Activated naive CD4-positive, alpha-beta T cell treated with anti-CD3 and anti-CD28 coated beads, Interleukin-2, amount 10 ng/mL, durations not matched to agents 7 days and 5 days (primary cell): Measurements from ENCODE around the gene SLC16A1.
"Not testable (repeated sequence)": the region's sequence is repeated elsewhere in the genome, so short reads cannot be mapped to it uniquely, and the experiment has no call there.

ENCODE experiments used
- CTCF ChIA-PET: fragments of 350-600 bp; sonication (Branson Sonifier 250); formaldehyde crosslinking; loops from one replicate; lab custom pipeline; 2021; ENCODE audit warnings: antibody characterized with exemption; lab: Charles Lee
- DNase-seq: peaks from one replicate; pipeline ENCODE4 v3.0.0-alpha.2; 2020
- H3K27ac Mint-ChIP-seq: one replicate; pipeline ENCODE4 v1.8.0; 2021; ENCODE audit warnings: mild to moderate bottlenecking, moderate library complexity, mixed read lengths
- H3K27me3 Mint-ChIP-seq: one replicate; pipeline ENCODE4 v1.8.0; 2021; ENCODE audit warnings: mild to moderate bottlenecking, mixed read lengths
- H3K36me3 Mint-ChIP-seq: one replicate; pipeline ENCODE4 v1.8.0; 2021; ENCODE audit warnings: mixed read lengths
- H3K4me1 Mint-ChIP-seq: one replicate; pipeline ENCODE4 v1.8.0; 2021; ENCODE audit warnings: mixed read lengths
- H3K4me3 Mint-ChIP-seq: one replicate; pipeline ENCODE4 v1.8.0; 2021; ENCODE audit warnings: mild to moderate bottlenecking, moderate library complexity, mixed read lengths
- H3K9me3 Mint-ChIP-seq: one replicate; pipeline ENCODE4 v1.8.0; 2021; ENCODE audit warnings: mixed read lengths

SLC16A1 gene

GRCh38 chr1:112955773-112956543 lies at the start of gene SLC16A1:
Gene SLC16A1, minus strand, starts transcription at chr1:112956196. Its CDS starts 26,888 bp downstream, at chr1:112929308.
- Mint-ChIP-seq H3K9me3 (no peaks in the 10 kb centered on the region), H3K27me3 (no peaks in the 10 kb centered on the region), H3K4me3 (peak within 1 kb of the TSS; percentile 75), H3K36me3 (peaks cover 34% of the 10 kb centered on the region), H3K4me1 (peaks cover 68% of the 10 kb centered on the region), H3K27ac (peak within 1 kb of the TSS; percentile 100)
- peak; percentile 91 for DNase-seq
- CTCF ChIA-PET: interaction anchor here (0.9 to 1.2 kb wide), 2 partner anchors 74 to 117 kb away, joined by 4 to 7 read pairs; partner anchors contain the start of gene LRIG2

GRCh38 chr1:113003751-113004690 lies 48.0 kb upstream of the SLC16A1 start:
- CTCF ChIA-PET: interaction anchor here (1.4 kb wide), 1 partner anchor 69 kb away, joined by 3 read pairs; the partner anchor contains the start of gene LRIG2
- no peaks in the 10 kb centered on the region for H3K27me3 Mint-ChIP-seq
- H3K4me1 Mint-ChIP-seq: no peaks in the 10 kb centered on the region
- no peak for DNase-seq
- H3K4me3 Mint-ChIP-seq: no peak overlapping the region
- no peaks in the 10 kb centered on the region for H3K9me3 Mint-ChIP-seq
- no peak overlapping the region for H3K27ac Mint-ChIP-seq
- H3K36me3 Mint-ChIP-seq: peaks cover 15% of the 10 kb centered on the region

- H3K4me1 Mint-ChIP-seq: no peaks in the 10 kb centered on the region
- DNase-seq: no peak
- peaks cover 12% of the 10 kb centered on the region for H3K36me3 Mint-ChIP-seq
- no peaks in the 10 kb centered on the region for H3K27me3 Mint-ChIP-seq
- CTCF ChIA-PET: no interaction called here
- no peak overlapping the region for H3K4me3 Mint-ChIP-seq
- H3K27ac Mint-ChIP-seq: no peak overlapping the region
- H3K9me3 Mint-ChIP-seq: no peaks in the 10 kb centered on the region
Observed at GRCh38 chr1:113002297-113002696, 46.3 kb upstream of the SLC16A1 start.

- no peak for DNase-seq
- Mint-ChIP-seq H3K4me1 (no peaks in the 10 kb centered on the region), H3K27me3 (no peaks in the 10 kb centered on the region), H3K27ac (no peak overlapping the region), H3K36me3 (peaks cover 17% of the 10 kb centered on the region), H3K4me3 (no peak overlapping the region), H3K9me3 (no peaks in the 10 kb centered on the region)
- CTCF ChIA-PET: interaction anchor here (1.4 kb wide), 1 partner anchor 74 kb away, joined by 6 read pairs; the partner anchor contains the start of gene LRIG2
Observed at GRCh38 chr1:112998592-112999235, 42.7 kb upstream of the SLC16A1 start.

- DNase-seq: no peak
- Mint-ChIP-seq H3K4me3 (no peak overlapping the region), H3K9me3 (no peaks in the 10 kb centered on the region), H3K36me3 (peaks cover 17% of the 10 kb centered on the region), H3K27me3 (no peaks in the 10 kb centered on the region), H3K27ac (no peak overlapping the region), H3K4me1 (no peaks in the 10 kb centered on the region)
- CTCF ChIA-PET: interaction anchor here (1.4 kb wide), 1 partner anchor 75 kb away, joined by 6 read pairs; the partner anchor contains the start of gene LRIG2
Observed at GRCh38 chr1:112997781-112998180, 41.8 kb upstream of the SLC16A1 start.

- no peak overlapping the region for H3K4me3 Mint-ChIP-seq
- no peaks in the 10 kb centered on the region for H3K27me3 Mint-ChIP-seq
- DNase-seq: no peak
- no peaks in the 10 kb centered on the region for H3K4me1 Mint-ChIP-seq
- CTCF ChIA-PET: no interaction called here
- no peaks in the 10 kb centered on the region for H3K9me3 Mint-ChIP-seq
- H3K27ac Mint-ChIP-seq: no peak overlapping the region
- peaks cover 18% of the 10 kb centered on the region for H3K36me3 Mint-ChIP-seq
Observed at GRCh38 chr1:112995890-112996289, 39.9 kb upstream of the SLC16A1 start.

GRCh38 chr1:112995021-112995420 lies 39.0 kb upstream of the SLC16A1 start:
- DNase-seq, H3K27ac Mint-ChIP-seq, CTCF ChIA-PET, H3K9me3 Mint-ChIP-seq, H3K27me3 Mint-ChIP-seq, H3K4me3 Mint-ChIP-seq, H3K4me1 Mint-ChIP-seq: not testable (repeated sequence)
- peaks cover 16% of the 10 kb centered on the region for H3K36me3 Mint-ChIP-seq

GRCh38 chr1:112992780-112993179 lies 36.8 kb upstream of the SLC16A1 start:
- H3K4me1 Mint-ChIP-seq: no peaks in the 10 kb centered on the region
- no peak overlapping the region for H3K4me3 Mint-ChIP-seq
- H3K9me3 Mint-ChIP-seq: no peaks in the 10 kb centered on the region
- no peak for DNase-seq
- H3K36me3 Mint-ChIP-seq: peaks cover 15% of the 10 kb centered on the region
- CTCF ChIA-PET: interaction anchor here (0.9 kb wide), 1 partner anchor 85 kb away, joined by 3 read pairs; no protein-coding TSS in a partner anchor
- H3K27me3 Mint-ChIP-seq: no peaks in the 10 kb centered on the region
- H3K27ac Mint-ChIP-seq: no peak overlapping the region

- CTCF ChIA-PET: interaction anchor here (0.7 kb wide), 1 partner anchor 81 kb away, joined by 3 read pairs; the partner anchor contains the start of gene LRIG2
- Mint-ChIP-seq H3K9me3 (no peaks in the 10 kb centered on the region), H3K4me3 (no peak overlapping the region), H3K36me3 (peaks cover 8% of the 10 kb centered on the region), H3K27ac (no peak overlapping the region), H3K4me1 (no peaks in the 10 kb centered on the region), H3K27me3 (no peaks in the 10 kb centered on the region)
- no peak for DNase-seq
Observed at GRCh38 chr1:112991402-112992120, 35.6 kb upstream of the SLC16A1 start.

GRCh38 chr1:112990271-112990670 lies 34.3 kb upstream of the SLC16A1 start:
- Mint-ChIP-seq H3K27ac (no peak overlapping the region), H3K9me3 (no peaks in the 10 kb centered on the region), H3K36me3 (peaks cover 4% of the 10 kb centered on the region), H3K27me3 (no peaks in the 10 kb centered on the region), H3K4me3 (no peak overlapping the region), H3K4me1 (no peaks in the 10 kb centered on the region)
- CTCF ChIA-PET: no interaction called here
- DNase-seq: no peak

GRCh38 chr1:112988367-112988766 lies 32.4 kb upstream of the SLC16A1 start:
- Mint-ChIP-seq H3K36me3 (peaks cover 4% of the 10 kb centered on the region), H3K4me3 (no peak overlapping the region), H3K4me1 (no peaks in the 10 kb centered on the region), H3K27ac (no peak overlapping the region), H3K9me3 (no peaks in the 10 kb centered on the region), H3K27me3 (no peaks in the 10 kb centered on the region)
- no peak for DNase-seq
- CTCF ChIA-PET: no interaction called here

- no peaks in the 10 kb centered on the region for H3K4me1 Mint-ChIP-seq
- CTCF ChIA-PET: no interaction called here
- H3K36me3 Mint-ChIP-seq: peaks cover 2% of the 10 kb centered on the region
- no peak for DNase-seq
- H3K9me3 Mint-ChIP-seq: no peaks in the 10 kb centered on the region
- no peak overlapping the region for H3K4me3 Mint-ChIP-seq
- no peaks in the 10 kb centered on the region for H3K27me3 Mint-ChIP-seq
- no peak overlapping the region for H3K27ac Mint-ChIP-seq
Observed at GRCh38 chr1:112985123-112985522, 29.1 kb upstream of the SLC16A1 start.

- Mint-ChIP-seq H3K27ac (no peak overlapping the region), H3K9me3 (no peaks in the 10 kb centered on the region), H3K36me3 (peaks cover 2% of the 10 kb centered on the region), H3K27me3 (no peaks in the 10 kb centered on the region), H3K4me3 (no peak overlapping the region), H3K4me1 (no peaks in the 10 kb centered on the region)
- CTCF ChIA-PET: no interaction called here
- no peak for DNase-seq
Observed at GRCh38 chr1:112983537-112984131, 27.6 kb upstream of the SLC16A1 start.
